Right atrium auricular region (tissue), 2 donors: ENCODE data around the gene PNPLA1. TPM values are rescaled to one million over a fixed set of nuclear protein-coding genes. Genes with fewer than 3 reads are reported as not detected.

Experiments used
- DNase-seq: peaks from one replicate; pipeline ENCODE4 v3.0.0-alpha.2; 2019; ENCODE audit warnings: low spot score
- H3K27ac ChIP-seq, 2 donors: fragments of 200-600 bp; sonication (generic); 1 replicate in 1 of 2; 2 replicates in 1 of 2; pipeline ENCODE4 v1.5.1; 2016 to 2019
- H3K27me3 ChIP-seq, 2 donors: fragments of 200-600 bp; sonication (generic); one replicate each; pipeline versions ENCODE4 v1.5.1 to v1.6.0; 2017 to 2019
- H3K36me3 ChIP-seq: fragments of 200-600 bp; sonication (generic); one replicate; pipeline ENCODE4 v1.5.1; 2016
- H3K4me1 ChIP-seq, 2 donors: fragments of 200-600 bp; sonication (generic); one replicate each; pipeline versions ENCODE4 v1.5.1 to v1.6.0; 2017 to 2019
- H3K4me3 ChIP-seq, 2 donors: fragments of 200-600 bp; sonication (generic); 1 replicate in 1 of 2; 2 replicates in 1 of 2; pipeline ENCODE4 v1.5.1; 2017 to 2019; ENCODE audit warnings: mild to moderate bottlenecking in 1 of 2, moderate library complexity in 1 of 2
- H3K9me3 ChIP-seq, 2 donors: fragments of 200-600 bp; sonication (generic); one replicate each; pipeline ENCODE4 v1.5.1; 2019
- total RNA-seq, 2 donors: library from RNA; depleted of rRNA; stranded (reverse); fragments of >200 nt; gene quantifications; one replicate each; pipeline ENCODE4 v1.1.0, GENCODE V29; 2016
- TF ChIP-seq, protein P1 (sequence below), 2 donors: fragments of 200-600 bp; sonication (generic); IDR thresholded peaks; one replicate each; pipeline ENCODE4 v1.5.1; 2019; ENCODE audit warnings: antibody characterized with exemption in 2 of 2

Gene PNPLA1
- total RNA-seq, 2 donors from 2014 or later, result 0.20 TPM; not detected in 1

DNA sequence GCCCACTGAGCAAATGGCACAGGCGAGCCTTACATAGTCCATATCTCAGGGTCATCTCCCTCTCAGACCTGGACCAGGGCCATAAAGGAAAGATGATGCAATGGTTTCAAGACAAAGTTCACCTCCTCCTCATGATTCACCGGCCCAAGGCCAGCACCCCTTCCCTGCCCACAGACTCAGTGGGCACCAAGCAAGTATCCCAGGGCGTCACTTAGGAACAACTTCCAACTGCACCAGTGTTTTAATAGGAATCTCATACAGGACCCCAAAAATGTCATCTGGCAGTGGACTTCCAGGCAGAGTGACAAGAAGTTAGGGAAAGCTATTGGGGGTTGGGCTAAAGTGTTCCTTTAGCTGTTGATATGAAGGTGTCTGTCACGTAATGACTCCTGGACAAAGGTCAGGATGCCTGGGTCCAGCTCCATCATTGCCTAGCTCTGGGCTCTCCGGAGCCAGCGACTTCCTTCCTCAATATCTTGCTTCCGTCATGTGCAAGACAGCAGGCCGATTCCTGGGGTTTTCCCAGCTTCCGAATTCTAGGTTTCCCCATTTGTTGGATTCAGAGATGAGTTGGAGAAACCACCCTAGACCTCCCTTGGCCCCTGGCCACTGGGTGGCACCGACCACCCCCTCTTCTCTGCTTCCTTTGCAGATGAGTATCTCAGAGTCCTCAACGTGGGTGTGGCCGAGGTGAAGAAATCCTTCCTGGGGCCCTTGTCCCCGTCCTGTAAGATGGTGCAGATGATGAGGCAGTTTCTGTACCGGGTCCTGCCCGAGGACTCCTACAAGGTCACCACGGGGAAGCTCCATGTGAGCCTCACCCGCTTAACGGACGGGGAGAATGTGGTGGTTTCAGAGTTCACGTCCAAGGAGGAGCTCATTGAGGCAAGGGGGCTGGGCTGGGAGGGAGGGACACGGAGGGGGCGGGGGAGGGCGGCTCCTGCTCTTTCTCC is 21.1 kb downstream of the PNPLA1 start:
- no peaks in the 10 kb centered on the region for H3K36me3 ChIP-seq
- no peaks in the 10 kb centered on the region for H3K9me3 ChIP-seq
- DNase-seq, result no peak
- H3K4me1 ChIP-seq, result no peaks in the 10 kb centered on the region
- H3K27ac ChIP-seq, result no peak overlapping the region
- no peaks in the 10 kb centered on the region for H3K27me3 ChIP-seq
- H3K4me3 ChIP-seq, result no peak overlapping the region
- TF ChIP-seq, protein P1, sequence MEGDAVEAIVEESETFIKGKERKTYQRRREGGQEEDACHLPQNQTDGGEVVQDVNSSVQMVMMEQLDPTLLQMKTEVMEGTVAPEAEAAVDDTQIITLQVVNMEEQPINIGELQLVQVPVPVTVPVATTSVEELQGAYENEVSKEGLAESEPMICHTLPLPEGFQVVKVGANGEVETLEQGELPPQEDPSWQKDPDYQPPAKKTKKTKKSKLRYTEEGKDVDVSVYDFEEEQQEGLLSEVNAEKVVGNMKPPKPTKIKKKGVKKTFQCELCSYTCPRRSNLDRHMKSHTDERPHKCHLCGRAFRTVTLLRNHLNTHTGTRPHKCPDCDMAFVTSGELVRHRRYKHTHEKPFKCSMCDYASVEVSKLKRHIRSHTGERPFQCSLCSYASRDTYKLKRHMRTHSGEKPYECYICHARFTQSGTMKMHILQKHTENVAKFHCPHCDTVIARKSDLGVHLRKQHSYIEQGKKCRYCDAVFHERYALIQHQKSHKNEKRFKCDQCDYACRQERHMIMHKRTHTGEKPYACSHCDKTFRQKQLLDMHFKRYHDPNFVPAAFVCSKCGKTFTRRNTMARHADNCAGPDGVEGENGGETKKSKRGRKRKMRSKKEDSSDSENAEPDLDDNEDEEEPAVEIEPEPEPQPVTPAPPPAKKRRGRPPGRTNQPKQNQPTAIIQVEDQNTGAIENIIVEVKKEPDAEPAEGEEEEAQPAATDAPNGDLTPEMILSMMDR (IDR thresholded peaks at IDR 0.05), result no peak

DNA sequence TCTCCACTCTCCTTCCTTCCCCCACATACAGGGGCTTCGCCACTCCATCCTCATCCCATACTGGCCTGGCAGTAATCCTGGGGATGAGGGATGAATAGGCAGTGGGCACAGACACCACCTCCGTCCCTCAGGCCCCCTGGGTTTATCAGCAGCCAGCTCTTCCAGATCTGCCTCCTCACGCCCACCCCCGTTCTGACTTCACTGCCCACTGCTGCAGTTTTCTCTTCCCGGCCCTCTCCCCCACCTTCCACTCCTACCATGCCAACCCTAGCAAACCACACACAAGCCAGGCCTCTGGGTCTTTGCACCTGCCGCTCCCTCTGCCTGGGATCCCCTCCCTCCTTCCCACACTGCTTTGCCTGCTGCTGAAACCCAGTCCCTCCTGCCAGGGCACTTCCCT is 22.3 kb downstream of the PNPLA1 start:
- Histone ChIP-seq H3K27me3 (no peaks in the 10 kb centered on the region), H3K4me1 (no peaks in the 10 kb centered on the region), H3K9me3 (no peaks in the 10 kb centered on the region), H3K4me3 (no peak overlapping the region), H3K27ac (no peak overlapping the region), H3K36me3 (no peaks in the 10 kb centered on the region)
- TF ChIP-seq, protein P1 (IDR thresholded peaks at IDR 0.05), result no peak
- DNase-seq, result no peak

DNA sequence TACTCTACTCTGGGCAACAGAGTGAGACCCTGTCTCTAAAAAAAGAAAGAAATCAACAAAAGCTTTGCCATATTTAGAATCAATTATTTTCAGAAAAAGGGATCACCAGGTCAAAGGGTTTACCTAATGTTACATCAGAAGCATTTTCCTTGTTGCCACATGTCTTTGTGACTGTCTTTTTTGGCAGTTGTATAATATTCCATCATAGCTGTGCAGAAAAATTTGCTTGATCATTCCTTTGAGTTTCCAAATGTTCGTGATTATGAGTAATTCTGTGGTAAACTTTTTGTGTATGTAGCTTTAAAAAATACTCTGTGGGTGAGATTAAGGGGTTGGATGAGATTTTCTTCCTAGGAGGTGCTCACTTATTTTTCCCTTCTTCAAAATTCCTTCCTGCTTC is 26.4 kb downstream of the PNPLA1 start:
- H3K9me3 ChIP-seq, result no peaks in the 10 kb centered on the region
- H3K27me3 ChIP-seq, result no peaks in the 10 kb centered on the region
- H3K4me3 ChIP-seq, result no peak overlapping the region
- TF ChIP-seq, protein P1 (IDR thresholded peaks at IDR 0.05), result no peak
- no peak overlapping the region for H3K27ac ChIP-seq
- no peaks in the 10 kb centered on the region for H3K4me1 ChIP-seq
- no peaks in the 10 kb centered on the region for H3K36me3 ChIP-seq
- DNase-seq, result no peak

DNA sequence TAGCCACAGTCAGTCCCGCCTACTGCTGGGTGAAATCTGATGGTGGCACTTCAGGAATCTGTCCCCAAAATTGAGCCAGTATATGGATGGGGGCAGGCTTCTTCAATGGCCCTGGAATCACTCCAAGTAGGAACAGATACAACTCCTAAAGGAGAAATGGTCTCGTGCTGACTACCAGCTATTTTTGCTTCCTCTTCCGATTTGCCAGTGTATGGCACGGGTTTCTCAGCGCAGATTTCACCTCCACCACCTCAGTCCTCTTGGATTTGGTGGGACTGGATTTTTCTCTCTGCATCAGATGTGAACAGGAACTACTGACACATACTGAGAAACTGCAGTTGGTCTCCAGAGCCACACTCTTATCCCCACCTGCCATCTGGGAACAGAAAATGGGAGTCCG is 27.2 kb downstream of the PNPLA1 start:
- H3K27me3 ChIP-seq, result no peaks in the 10 kb centered on the region

DNA sequence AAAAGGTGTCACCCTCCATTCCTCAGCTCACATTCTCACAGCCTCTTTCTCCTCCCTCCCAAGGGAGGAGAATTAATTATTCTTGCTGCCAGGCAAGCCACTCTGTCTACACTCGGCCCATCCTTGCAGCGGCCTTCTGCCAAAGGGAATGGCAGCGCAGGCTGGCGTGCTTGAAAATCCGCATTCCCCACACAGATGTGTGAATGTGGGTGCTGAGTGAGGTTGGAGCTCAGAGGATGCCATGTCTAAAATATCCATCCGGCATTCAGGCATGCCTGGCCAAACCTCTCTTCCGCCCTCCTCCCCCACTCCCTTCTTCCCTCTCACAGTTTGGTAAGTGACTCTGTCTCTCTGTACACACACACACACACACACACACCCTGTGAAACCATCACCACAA is 27.7 kb downstream of the PNPLA1 start:
- Histone ChIP-seq H3K9me3 (no peaks in the 10 kb centered on the region), H3K36me3 (no peaks in the 10 kb centered on the region), H3K27ac (no peak overlapping the region), H3K4me3 (no peak overlapping the region), H3K27me3 (no peaks in the 10 kb centered on the region), H3K4me1 (peaks cover 0 to 7% of the 10 kb centered on the region in 2 donors)
- no peak for DNase-seq
- TF ChIP-seq, protein P1 (IDR thresholded peaks at IDR 0.05), result no peak

More for the DNA sequence above, 27.2 kb downstream of the PNPLA1 start:
- TF ChIP-seq, protein P1 (IDR thresholded peaks at IDR 0.05), result no peak
- Histone ChIP-seq H3K36me3 (no peaks in the 10 kb centered on the region), H3K4me1 (peaks cover 0 to 4% of the 10 kb centered on the region in 2 donors), H3K4me3 (no peak overlapping the region), H3K9me3 (no peaks in the 10 kb centered on the region), H3K27ac (no peak overlapping the region)
- no peak for DNase-seq
